Measurements from ENCODE around the gene CA10.

CA10 gene

GRCh38 chr17:51961689-51962088 lies 196.8 kb downstream of the CA10 start:
- Histone ChIP-seq H3K27me3 (replicated peaks; ENCODE audit: control insufficient read depth, insufficient read depth, low read length) (no peaks in the 10 kb centered on the region), H3K4me3 (replicated peaks; ENCODE audit: low read depth, low read length) (no peak overlapping the region), H3K36me3 (ENCODE audit: control insufficient read depth, insufficient read depth, low read length) (no peaks in the 10 kb centered on the region)
- TF ChIP-seq, protein P1, sequence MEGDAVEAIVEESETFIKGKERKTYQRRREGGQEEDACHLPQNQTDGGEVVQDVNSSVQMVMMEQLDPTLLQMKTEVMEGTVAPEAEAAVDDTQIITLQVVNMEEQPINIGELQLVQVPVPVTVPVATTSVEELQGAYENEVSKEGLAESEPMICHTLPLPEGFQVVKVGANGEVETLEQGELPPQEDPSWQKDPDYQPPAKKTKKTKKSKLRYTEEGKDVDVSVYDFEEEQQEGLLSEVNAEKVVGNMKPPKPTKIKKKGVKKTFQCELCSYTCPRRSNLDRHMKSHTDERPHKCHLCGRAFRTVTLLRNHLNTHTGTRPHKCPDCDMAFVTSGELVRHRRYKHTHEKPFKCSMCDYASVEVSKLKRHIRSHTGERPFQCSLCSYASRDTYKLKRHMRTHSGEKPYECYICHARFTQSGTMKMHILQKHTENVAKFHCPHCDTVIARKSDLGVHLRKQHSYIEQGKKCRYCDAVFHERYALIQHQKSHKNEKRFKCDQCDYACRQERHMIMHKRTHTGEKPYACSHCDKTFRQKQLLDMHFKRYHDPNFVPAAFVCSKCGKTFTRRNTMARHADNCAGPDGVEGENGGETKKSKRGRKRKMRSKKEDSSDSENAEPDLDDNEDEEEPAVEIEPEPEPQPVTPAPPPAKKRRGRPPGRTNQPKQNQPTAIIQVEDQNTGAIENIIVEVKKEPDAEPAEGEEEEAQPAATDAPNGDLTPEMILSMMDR (IDR thresholded peaks at IDR 0.05; ENCODE audit: insufficient read depth, low read length, poor library complexity, severe bottlenecking): no peak
- DNase-seq (ENCODE audit: extremely low read depth, insufficient read length): no peak

GRCh38 chr17:51957786-51958185 lies 200.7 kb downstream of the CA10 start:
- TF ChIP-seq, protein P1 (IDR thresholded peaks at IDR 0.05; ENCODE audit: insufficient read depth, low read length, poor library complexity, severe bottlenecking): no peak
- DNase-seq (ENCODE audit: extremely low read depth, insufficient read length): no peak
- Histone ChIP-seq H3K27me3 (replicated peaks; ENCODE audit: control insufficient read depth, insufficient read depth, low read length) (no peaks in the 10 kb centered on the region), H3K36me3 (ENCODE audit: control insufficient read depth, insufficient read depth, low read length) (no peaks in the 10 kb centered on the region), H3K4me3 (replicated peaks; ENCODE audit: low read depth, low read length) (no peak overlapping the region)

- Histone ChIP-seq H3K27me3 (replicated peaks; ENCODE audit: control insufficient read depth, insufficient read depth, low read length) (no peaks in the 10 kb centered on the region), H3K36me3 (ENCODE audit: control insufficient read depth, insufficient read depth, low read length) (no peaks in the 10 kb centered on the region), H3K4me3 (replicated peaks; ENCODE audit: low read depth, low read length) (no peak overlapping the region)
- no peak for DNase-seq (ENCODE audit: extremely low read depth, insufficient read length)
- TF ChIP-seq, protein P1 (IDR thresholded peaks at IDR 0.05; ENCODE audit: insufficient read depth, low read length, poor library complexity, severe bottlenecking): no peak
Measured at GRCh38 chr17:51955245-51955644, 203.3 kb downstream of the CA10 start.

DNA sequence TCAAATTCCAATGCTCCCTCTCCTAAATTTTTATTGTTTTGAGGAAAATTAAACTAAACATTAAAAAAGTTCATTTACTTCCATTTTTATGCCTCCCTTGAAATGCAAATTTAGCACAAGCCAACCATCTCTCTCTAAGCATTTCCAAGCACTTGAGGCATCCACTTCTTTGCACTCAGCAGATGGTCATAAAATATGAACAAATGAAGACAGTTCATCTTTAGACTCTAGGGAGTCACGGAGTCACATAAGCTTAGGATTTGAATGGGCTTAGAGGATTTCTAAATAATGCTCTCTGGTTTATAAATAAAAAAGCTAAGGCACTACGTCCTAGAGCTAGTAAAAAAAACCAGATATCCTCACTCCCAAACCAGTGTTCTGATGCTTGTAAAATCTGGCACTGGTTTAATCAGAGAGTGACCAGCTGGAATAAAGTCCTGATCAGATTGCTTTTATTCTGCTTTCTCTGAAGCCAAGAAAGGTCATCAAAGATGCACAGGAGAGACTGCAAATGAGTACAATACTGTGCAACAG lies 204.2 kb downstream of the CA10 start:
- no peak for DNase-seq (ENCODE audit: extremely low read depth, insufficient read length)
- TF ChIP-seq, protein P1 (IDR thresholded peaks at IDR 0.05; ENCODE audit: insufficient read depth, low read length, poor library complexity, severe bottlenecking): no peak
- H3K27me3 ChIP-seq (replicated peaks; ENCODE audit: control insufficient read depth, insufficient read depth, low read length): no peaks in the 10 kb centered on the region

GRCh38 chr17:51951741-51952140 lies 206.8 kb downstream of the CA10 start:
- DNase-seq (ENCODE audit: extremely low read depth, insufficient read length): no peak
- Histone ChIP-seq H3K27me3 (replicated peaks; ENCODE audit: control insufficient read depth, insufficient read depth, low read length) (no peaks in the 10 kb centered on the region), H3K4me3 (replicated peaks; ENCODE audit: low read depth, low read length) (no peak overlapping the region), H3K36me3 (ENCODE audit: control insufficient read depth, insufficient read depth, low read length) (no peaks in the 10 kb centered on the region)
- TF ChIP-seq, protein P1 (IDR thresholded peaks at IDR 0.05; ENCODE audit: insufficient read depth, low read length, poor library complexity, severe bottlenecking): no peak

More for the DNA sequence above, 204.2 kb downstream of the CA10 start:
- Histone ChIP-seq H3K36me3 (ENCODE audit: control insufficient read depth, insufficient read depth, low read length) (no peaks in the 10 kb centered on the region), H3K4me3 (replicated peaks; ENCODE audit: low read depth, low read length) (no peak overlapping the region)

DNA sequence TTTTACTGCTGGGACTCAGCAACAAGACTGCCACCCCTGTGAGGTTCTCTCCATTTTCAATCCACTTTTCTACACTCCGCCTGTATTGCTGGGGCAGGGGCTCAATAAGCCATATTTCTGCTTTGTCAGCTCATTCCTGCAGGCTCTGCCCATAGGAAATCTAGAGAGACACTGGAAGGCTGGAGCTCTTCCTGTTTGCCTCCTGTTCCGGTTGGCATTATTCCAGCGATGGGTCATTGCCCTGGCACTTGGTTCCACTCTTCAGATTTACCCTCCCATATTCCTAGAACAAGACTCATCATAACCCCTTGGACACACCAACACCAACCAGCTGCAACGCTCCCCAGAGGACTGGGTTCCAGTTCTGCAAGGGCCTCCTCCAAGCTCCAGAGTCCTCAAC lies 210.4 kb downstream of the CA10 start:
- H3K4me3 ChIP-seq (replicated peaks; ENCODE audit: low read depth, low read length): no peak overlapping the region
- TF ChIP-seq, protein P1 (IDR thresholded peaks at IDR 0.05; ENCODE audit: insufficient read depth, low read length, poor library complexity, severe bottlenecking): no peak
- no peaks in the 10 kb centered on the region for H3K36me3 ChIP-seq (ENCODE audit: control insufficient read depth, insufficient read depth, low read length)
- H3K27me3 ChIP-seq (replicated peaks; ENCODE audit: control insufficient read depth, insufficient read depth, low read length): no peaks in the 10 kb centered on the region
- no peak for DNase-seq (ENCODE audit: extremely low read depth, insufficient read length)
